H1 (cell line): ENCODE data around the gene CIBAR2. TPM values are rescaled to one million over a fixed set of nuclear protein-coding genes. Genes with fewer than 3 reads are reported as not detected.

Experiments
- CTCF ChIA-PET: fragments of 300-600 bp; sonication (Branson Sonifier 250); formaldehyde crosslinking; loops from one replicate; lab custom pipeline; 2021; ENCODE audit not compliant: partially characterized antibody; lab: Charles Lee
- POLR2A ChIA-PET: fragments of 300-600 bp; sonication (Branson Sonifier 250); formaldehyde crosslinking; loops from one replicate; lab custom pipeline; 2021; ENCODE audit warnings: inconsistent platforms; ENCODE audit not compliant: partially characterized antibody; lab: Charles Lee
- DNase-seq, 2 experiments: peaks; one replicate each; pipeline versions ENCODE4 v3.0.0 to v3.0.0-alpha.2; 2010 to 2022; ENCODE audit warnings: low spot score in 2 of 2, low read depth in 1 of 2, mixed read lengths in 1 of 2
- FAIRE-seq: peaks from 2 replicates; lab custom pipeline; 2011; peaks lifted over from hg19 to GRCh38; lab: Jason Lieb, UNC
- H2AFZ ChIP-seq: 2 replicates; pipeline ENCODE4 v1.8.1; 2012; ENCODE audit warnings: low read length, inconsistent platforms
- H2AK5ac ChIP-seq: 2 replicates; pipeline ENCODE4 v1.6.1; 2013; ENCODE audit warnings: low read depth, low read length
- H2BK120ac ChIP-seq: replicated peaks from 2 replicates; pipeline ENCODE3; 2013; ENCODE audit warnings: low read depth, low read length, inconsistent platforms
- H2BK12ac ChIP-seq: 2 replicates; pipeline ENCODE4 v1.6.1; 2013; ENCODE audit warnings: low read depth, low read length
- H2BK15ac ChIP-seq: 2 replicates; pipeline ENCODE4 v1.6.1; 2013; ENCODE audit warnings: low read length
- H2BK20ac ChIP-seq: 2 replicates; pipeline ENCODE4 v1.6.1; 2013; ENCODE audit warnings: low read length
- H2BK5ac ChIP-seq: 2 replicates; pipeline ENCODE4 v1.6.1; 2013; ENCODE audit warnings: low read depth, low read length
- H3K14ac ChIP-seq: 2 replicates; pipeline ENCODE4 v1.6.1; 2013; ENCODE audit warnings: inconsistent platforms; ENCODE audit not compliant: insufficient read length
- H3K18ac ChIP-seq: 2 replicates; pipeline ENCODE4 v1.6.1; 2013; ENCODE audit warnings: low read length; ENCODE audit errors: extremely low read depth
- H3K23ac ChIP-seq: 2 replicates; pipeline ENCODE4 v1.6.1; 2013; ENCODE audit warnings: inconsistent platforms; ENCODE audit not compliant: insufficient read length
- H3K23me2 ChIP-seq: 2 replicates; pipeline ENCODE4 v1.6.1; 2013; ENCODE audit warnings: low read depth, low read length
- H3K27ac ChIP-seq: 2 replicates; pipeline ENCODE4 v1.6.1; 2011; ENCODE audit warnings: low read depth, low read length, inconsistent platforms
- H3K27me3 ChIP-seq, 4 experiments: replicated peaks in 1 of 4; 1 replicate in 1 of 4; 2 replicates in 3 of 4; pipeline versions ENCODE4 v1.6.1 to v1.8.1; 2011 to 2013; ENCODE audit warnings: low read length in 3 of 4, mild to moderate bottlenecking in 3 of 4, inconsistent platforms in 2 of 4, mixed read lengths in 2 of 4, moderate library complexity in 1 of 4; ENCODE audit not compliant: control insufficient read depth in 3 of 4, insufficient read depth in 3 of 4; ENCODE audit errors: extremely low read depth in 1 of 4
- H3K36me3 ChIP-seq, 4 experiments: 2 replicates each; pipeline versions ENCODE4 v1.6.1 to v1.8.1; 2011 to 2013; ENCODE audit warnings: mild to moderate bottlenecking in 4 of 4, low read length in 3 of 4, moderate library complexity in 2 of 4, control low read depth in 1 of 4, inconsistent platforms in 1 of 4; ENCODE audit not compliant: insufficient read depth in 4 of 4, control insufficient read depth in 2 of 4
- H3K4ac ChIP-seq: replicated peaks from 2 replicates; pipeline ENCODE3; 2013; ENCODE audit warnings: low read length, low read depth, mixed read lengths, inconsistent platforms; ENCODE audit not compliant: insufficient read length
- H3K4me1 ChIP-seq, 4 experiments: replicated peaks in 1 of 4; 1 replicate in 1 of 4; 2 replicates in 3 of 4; pipeline versions ENCODE4 v1.6.1 to v1.8.1; 2011 to 2013; ENCODE audit warnings: low read length in 3 of 4, inconsistent platforms in 2 of 4, mixed read lengths in 1 of 4; ENCODE audit not compliant: insufficient read depth in 4 of 4, control insufficient read depth in 3 of 4
- H3K4me2 ChIP-seq, 2 experiments: 2 replicates each; pipeline versions ENCODE4 v1.6.1 to v1.8.1; 2011 to 2013; ENCODE audit warnings: low read depth in 2 of 2, low read length in 2 of 2, control low read depth in 1 of 2, inconsistent platforms in 1 of 2, mild to moderate bottlenecking in 1 of 2; ENCODE audit not compliant: insufficient read depth in 1 of 2
- H3K4me3 ChIP-seq, 4 experiments: fragments of 200-600, 300-600 bp in 1 of 4; sonication (generic), shearing (Covaris generic), sonication (Bioruptor Twin) in 1 of 4; 2 replicates each; pipeline versions ENCODE4 v1.5.1 to v1.8.1; 2011 to 2016; ENCODE audit warnings: low read length in 4 of 4, low read depth in 3 of 4, control low read depth in 2 of 4, inconsistent platforms in 2 of 4, mild to moderate bottlenecking in 2 of 4, mixed read lengths in 1 of 4, moderate library complexity in 1 of 4; ENCODE audit not compliant: insufficient read depth in 2 of 4; ENCODE audit errors: extremely low read depth in 1 of 4
- H3K56ac ChIP-seq: replicated peaks from 2 replicates; pipeline ENCODE3; 2013; ENCODE audit warnings: low read depth, mild to moderate bottlenecking, mixed read lengths, low read length, inconsistent platforms; ENCODE audit not compliant: insufficient read length
- H3K79me1 ChIP-seq: 2 replicates; pipeline ENCODE4 v1.6.1; 2013; ENCODE audit warnings: low read depth, low read length, control low read depth
- H3K79me2 ChIP-seq, 2 experiments: 2 replicates each; pipeline versions ENCODE4 v1.6.1 to v1.8.1; 2012 to 2013; ENCODE audit warnings: low read length in 2 of 2, mild to moderate bottlenecking in 2 of 2, inconsistent platforms in 1 of 2; ENCODE audit not compliant: insufficient read depth in 2 of 2, control insufficient read depth in 1 of 2
- H3K9ac ChIP-seq, 4 experiments: replicated peaks in 1 of 4; 1 replicate in 1 of 4; 2 replicates in 3 of 4; pipeline versions ENCODE4 v1.6.1 to v1.8.1; 2011 to 2013; ENCODE audit warnings: low read depth in 3 of 4, low read length in 3 of 4, control low read depth in 2 of 4, mild to moderate bottlenecking in 2 of 4, moderate library complexity in 2 of 4, inconsistent platforms in 1 of 4; ENCODE audit errors: extremely low read depth in 1 of 4
- H3K9me3 ChIP-seq, 2 experiments: 2 replicates each; pipeline versions ENCODE4 v1.6.1 to v1.8.1; 2012 to 2013; ENCODE audit warnings: mild to moderate bottlenecking in 2 of 2, moderate library complexity in 2 of 2, control low read depth in 1 of 2, inconsistent platforms in 1 of 2, low read depth in 1 of 2, low read length in 1 of 2, mixed read lengths in 1 of 2; ENCODE audit not compliant: insufficient read depth in 2 of 2
- H4K20me1 ChIP-seq, 2 experiments: replicated peaks in 1 of 2; 2 replicates each; pipeline versions ENCODE3 to v1.8.1; 2011 to 2013; ENCODE audit warnings: inconsistent platforms in 2 of 2, low read length in 2 of 2, mild to moderate bottlenecking in 1 of 2; ENCODE audit not compliant: insufficient read depth in 2 of 2, control insufficient read depth in 1 of 2
- H4K5ac ChIP-seq: 2 replicates; pipeline ENCODE4 v1.6.1; 2013; ENCODE audit warnings: low read length, low read depth, mixed read lengths, inconsistent platforms; ENCODE audit not compliant: insufficient read length
- H4K8ac ChIP-seq: 2 replicates; pipeline ENCODE4 v1.8.0; 2013; ENCODE audit warnings: mild to moderate bottlenecking, moderate library complexity, low read length, inconsistent platforms; ENCODE audit not compliant: insufficient read depth; ENCODE audit errors: extremely low read depth
- H4K91ac ChIP-seq: replicated peaks from 2 replicates; pipeline ENCODE3; 2013; ENCODE audit warnings: low read length, mixed read lengths, inconsistent platforms; ENCODE audit not compliant: insufficient read length
- POLR2AphosphoS5 ChIP-seq: IDR thresholded peaks from 2 replicates; pipeline ENCODE4 v1.6.1; 2011; ENCODE audit warnings: low read depth, low read length
- WGBS, 2 experiments: shearing (Covaris generic) in 1 of 2; methylation state at CpG; one replicate each; pipeline versions ENCODE4 v1.1.6 to v1.1.7; 2013 to 2015; ENCODE audit warnings: low lambda C conversion rate in 2 of 2, mixed read lengths in 2 of 2, inconsistent platforms in 1 of 2, low coverage in 1 of 2, missing lambda C conversion rate in 1 of 2; ENCODE audit not compliant: insufficient replicate concordance in 2 of 2, insufficient coverage in 1 of 2, insufficient read length in 1 of 2; ENCODE audit errors: extremely low coverage in 1 of 2, missing lambda C conversion rate in 1 of 2; 5-methylcytosine and 5-hydroxymethylcytosine counted together
- polyA plus RNA-seq, 7 experiments: library from polyadenylated mRNA; depleted of rRNA in 3 of 7; stranded (reverse) in 5 of 7; unstranded in 2 of 7; fragments of >200 nt in 5 of 7; fragments of 200-250 nt in 2 of 7; gene quantifications; 1 replicate in 5 of 7; 2 replicates in 1 of 7; 4 replicates in 1 of 7; pipeline versions ENCODE4 v1.2.1 to v1.2.3, GENCODE V29; 2011 to 2013; ENCODE audit warnings: missing spikeins in 2 of 7, mixed read lengths in 2 of 7
- total RNA-seq: library from RNA; stranded (reverse); fragmentation: NEBNext Ultra II Directional; extraction: Animal tissue kit (Norgen Biotek cat#: 25700); gene quantifications from 2 replicates; pipeline ENCODE4 v1.2.1, GENCODE V29; 2021

CIBAR2 gene
- total and polyA plus RNA-seq, 2 of the 8 experiments (the other 6 are each of a cell fraction or from before 2014, with no cell fraction given), result 0.18 TPM; not detected in 1

GRCh38 chr16:85048921-85049562 lies 63.2 kb downstream of the CIBAR2 start:
- H3K4me3 ChIP-seq, result no peak overlapping the region
- H3K36me3 ChIP-seq, result no peaks in the 10 kb centered on the region
- no peaks in the 10 kb centered on the region for H3K23me2 ChIP-seq
- H3K79me2 ChIP-seq, result no peaks in the 10 kb centered on the region
- H3K14ac ChIP-seq, result no peak overlapping the region
- no peaks in the 10 kb centered on the region for H3K9me3 ChIP-seq
- H4K91ac ChIP-seq, result no peak overlapping the region
- H3K56ac ChIP-seq, result no peak overlapping the region
- no peaks in the 10 kb centered on the region for H3K79me1 ChIP-seq
- H3K27me3 ChIP-seq, result no peaks in the 10 kb centered on the region
- DNase-seq (no peak), FAIRE-seq (no peak)
- no peak for TF ChIP-seq POLR2AphosphoS5
- 0 out of 7 replicates have a peak, but pooled peaks cover 0 to 2% (median 0%) of the 10 kb centered on the region in 4 experiments for H3K4me1 ChIP-seq
- H3K9ac ChIP-seq, result no peak overlapping the region
- no peak overlapping the region for H3K4me2 ChIP-seq
- H4K5ac ChIP-seq, result no peak overlapping the region
- no peak overlapping the region for H2BK120ac ChIP-seq
- no peak overlapping the region for H3K18ac ChIP-seq
- no peak overlapping the region for H4K8ac ChIP-seq
- no peak overlapping the region for H2AK5ac ChIP-seq
- peaks cover 0 to 2% of the 10 kb centered on the region in 2 experiments for H4K20me1 ChIP-seq
- H2BK5ac ChIP-seq, result no peak overlapping the region
- no peak overlapping the region for H3K27ac ChIP-seq
- H2BK20ac ChIP-seq, result no peak overlapping the region
- 84% methylated on average over 17 of the region's 17 CpGs; no CpG with 5 or more reads in 1 of the 2 experiments for WGBS, 2 experiments
- POLR2A ChIA-PET, result no interaction called here
- CTCF ChIA-PET, result interaction anchor here (0.6 to 2.8 kb wide), 6 partner anchors 9 to 70 kb away, joined by 3 to 9 read pairs (median 4); no protein-coding TSS in a partner anchor
- no peak overlapping the region for H2BK15ac ChIP-seq
- no peak overlapping the region for H3K23ac ChIP-seq
- H3K4ac ChIP-seq, result no peak overlapping the region
- H2AFZ ChIP-seq, result no peak overlapping the region
- no peak overlapping the region for H2BK12ac ChIP-seq

Other genes with a start within 250 kb of the CIBAR2 start
- 40.5 and 43.5 TPM in 2 replicates for gene ZDHHC7, start 100.9 kb downstream of the CIBAR2 start, total RNA-seq
- gene ZDHHC7, start 100.9 kb downstream of the CIBAR2 start, polyA plus RNA-seq (2011; rRNA removed), result 56.3 and 125 TPM in 2 replicates
- gene KIAA0513, start 84.7 kb downstream of the CIBAR2 start, total RNA-seq, result 5.8 and 6.1 TPM in 2 replicates
- 2.1 and 3.6 TPM in 2 replicates for gene KIAA0513, start 84.7 kb downstream of the CIBAR2 start, polyA plus RNA-seq (2011; rRNA removed)